Mucosa of gallbladder (tissue), 1 donor: ENCODE results near the gene GPATCH1. TPM values are rescaled to one million over a fixed set of nuclear protein-coding genes. Genes with fewer than 3 reads are reported as not detected.
A peak's percentile ranks its signal among the peaks of the same experiment; 100 is the strongest.
"Not testable (repeated sequence)": the region's sequence is repeated elsewhere in the genome, so short reads cannot be mapped to it uniquely, and the experiment has no call there.

Experiments used
- DNase-seq: peaks from one replicate; pipeline ENCODE4 v3.0.0-alpha.2; 2020; ENCODE audit warnings: low spot score
- total RNA-seq: library from RNA; stranded (reverse); gene quantifications from one replicate; pipeline ENCODE4 v1.2.1, GENCODE V29; 2021
- donor health status: DM: no; HTN: no; CAD: no.

The GPATCH1 gene
- total RNA-seq, 1 donor from 2014 or later = 7.6 TPM

- no peak for DNase-seq
Measured at GRCh38 chr19:33157906-33158305, 76.9 kb downstream of the GPATCH1 start.

- DNase-seq = no peak
Measured at GRCh38 chr19:33158365-33158764, 77.4 kb downstream of the GPATCH1 start.

- no peak for DNase-seq
Measured at GRCh38 chr19:33159149-33159548, 78.2 kb downstream of the GPATCH1 start.

GRCh38 chr19:33159893-33160292 lies 78.9 kb downstream of the GPATCH1 start:
- no peak for DNase-seq

- DNase-seq = no peak
Measured at GRCh38 chr19:33161201-33161600, 80.2 kb downstream of the GPATCH1 start.

- DNase-seq = no peak
Measured at GRCh38 chr19:33163481-33163880, 82.5 kb downstream of the GPATCH1 start.

GRCh38 chr19:33166037-33166436 lies 85.1 kb downstream of the GPATCH1 start:
- DNase-seq = not testable (repeated sequence)

- no peak for DNase-seq
Measured at GRCh38 chr19:33167438-33167837, 86.5 kb downstream of the GPATCH1 start.

- DNase-seq = no peak
Measured at GRCh38 chr19:33168528-33168927, 87.5 kb downstream of the GPATCH1 start.

GRCh38 chr19:33171222-33171795 lies 90.3 kb downstream of the GPATCH1 start:
- no peak for DNase-seq

GRCh38 chr19:33171916-33172359 lies 91.0 kb downstream of the GPATCH1 start:
- no peak for DNase-seq

- DNase-seq = no peak
Measured at GRCh38 chr19:33174186-33174585, 93.2 kb downstream of the GPATCH1 start.

GRCh38 chr19:33175156-33175782 lies 94.3 kb downstream of the GPATCH1 start:
- DNase-seq = no peak

- no peak for DNase-seq
Measured at GRCh38 chr19:33175886-33176669, 95.1 kb downstream of the GPATCH1 start.

- peak; percentile 99 for DNase-seq
Measured at GRCh38 chr19:33176670-33177416, 95.9 kb downstream of the GPATCH1 start.

GRCh38 chr19:33177417-33177979 lies 96.5 kb downstream of the GPATCH1 start:
- DNase-seq = no peak

Other genes starting within 250 kb of the GPATCH1 start
- 0.32 TPM for gene SLC7A9, start 211.4 kb upstream of the GPATCH1 start, total RNA-seq
- 19.8 TPM for gene CEP89, start 109.2 kb upstream of the GPATCH1 start, total RNA-seq
- 1.7 TPM for gene FAAP24, start 108.9 kb upstream of the GPATCH1 start, total RNA-seq
- 50.4 TPM for gene RHPN2, start 16.3 kb upstream of the GPATCH1 start, total RNA-seq
- not detected for gene WDR88, start 50.9 kb downstream of the GPATCH1 start, total RNA-seq
- gene LRP3, start 113.1 kb downstream of the GPATCH1 start, total RNA-seq = 25.7 TPM
- gene SLC7A10, start 144.7 kb downstream of the GPATCH1 start, total RNA-seq = not detected
- gene CEBPA, start 221.4 kb downstream of the GPATCH1 start, total RNA-seq = 22.2 TPM